GM18502 (cell line): ENCODE results near the gene SOX6.

ENCODE experiments used
- ATAC-seq: cut with Tn5 transposase; IDR thresholded peaks from one replicate; pipeline ENCODE4 v1.9.1; 2021; ENCODE audit warnings: mild to moderate bottlenecking; ENCODE audit not compliant: unreplicated experiment, poor library complexity

SOX6 gene

GRCh38 chr11:16326679-16327297 is 29.6 kb downstream of the SOX6 start:
- ATAC-seq: no peak

- ATAC-seq: no peak
Measured at GRCh38 chr11:16322190-16322589, 34.2 kb downstream of the SOX6 start.

GRCh38 chr11:16321148-16321547 is 35.2 kb downstream of the SOX6 start:
- peak; percentile 44 for ATAC-seq

- no peak for ATAC-seq
Measured at GRCh38 chr11:16318320-16318719, 38.0 kb downstream of the SOX6 start.

- no peak for ATAC-seq
Measured at GRCh38 chr11:16317712-16318111, 38.6 kb downstream of the SOX6 start.

- ATAC-seq: no peak
Measured at GRCh38 chr11:16313846-16314245, 42.5 kb downstream of the SOX6 start.

- no peak for ATAC-seq
Measured at GRCh38 chr11:16312233-16312765, 44.0 kb downstream of the SOX6 start.

- no peak for ATAC-seq
Measured at GRCh38 chr11:16311831-16312230, 44.5 kb downstream of the SOX6 start.

GRCh38 chr11:16310943-16311342 is 45.4 kb downstream of the SOX6 start:
- ATAC-seq: no peak

- no peak for ATAC-seq
Measured at GRCh38 chr11:16309226-16309625, 47.1 kb downstream of the SOX6 start.

GRCh38 chr11:16301462-16301861 is 54.9 kb downstream of the SOX6 start:
- no peak for ATAC-seq

- ATAC-seq: no peak
Measured at GRCh38 chr11:16299884-16300782, 56.2 kb downstream of the SOX6 start.

- ATAC-seq: no peak
Measured at GRCh38 chr11:16299390-16299789, 57.0 kb downstream of the SOX6 start.

- ATAC-seq: no peak
Measured at GRCh38 chr11:16297332-16297731, 59.0 kb downstream of the SOX6 start.

GRCh38 chr11:16296273-16296672 is 60.1 kb downstream of the SOX6 start:
- ATAC-seq: no peak

- ATAC-seq: no peak
Measured at GRCh38 chr11:16295592-16295991, 60.8 kb downstream of the SOX6 start.

GRCh38 chr11:16293204-16293681 is 63.1 kb downstream of the SOX6 start:
- no peak for ATAC-seq

GRCh38 chr11:16292167-16292859 is 64.0 kb downstream of the SOX6 start:
- ATAC-seq: no peak

- no peak for ATAC-seq
Measured at GRCh38 chr11:16291729-16292128, 64.6 kb downstream of the SOX6 start.

- ATAC-seq: no peak
Measured at GRCh38 chr11:16289541-16289940, 66.8 kb downstream of the SOX6 start.
